MCF 10A (cell line): Measurements from ENCODE around the gene ORAI2. TPM values are rescaled to one million over a fixed set of nuclear protein-coding genes. Genes with fewer than 3 reads are reported as not detected.

ENCODE experiments used
- BruUV-seq: library from RNA; stranded (reverse); fragments of 400-500 nt; replicated peaks from 2 replicates; lab custom pipeline; 2021; lab: Mats Ljungman, UMichigan
- CTCF ChIA-PET: fragments of 300-600 bp; sonication (Branson Sonifier 250); formaldehyde crosslinking; extraction: SDS; loops from one replicate; lab custom pipeline; 2021; ENCODE audit warnings: antibody characterized with exemption, inconsistent platforms; lab: Yijun Ruan, JAX
- POLR2A ChIA-PET: fragments of 300-600, 350-650 bp; sonication (Branson Sonifier 250); formaldehyde crosslinking; extraction: SDS; loops from one replicate; lab custom pipeline; 2020; ENCODE audit warnings: antibody characterized with exemption, inconsistent platforms; lab: Yijun Ruan, JAX
- DNase-seq: peaks from one replicate; pipeline ENCODE4 v3.0.0-alpha.2; 2018; ENCODE audit not compliant: unreplicated experiment
- H3K27ac Mint-ChIP-seq: one replicate; pipeline ENCODE4 v1.8.0; 2022; ENCODE audit warnings: mild to moderate bottlenecking, low read depth, mixed read lengths; ENCODE audit not compliant: unreplicated experiment
- H3K27me3 Mint-ChIP-seq: one replicate; pipeline ENCODE4 v1.8.0; 2022; ENCODE audit warnings: mixed read lengths; ENCODE audit not compliant: insufficient read depth, unreplicated experiment
- H3K36me3 Mint-ChIP-seq: one replicate; pipeline ENCODE4 v1.8.0; 2022; ENCODE audit warnings: mild to moderate bottlenecking, moderate library complexity, mixed read lengths; ENCODE audit not compliant: insufficient read depth, unreplicated experiment
- H3K4me1 Mint-ChIP-seq: one replicate; pipeline ENCODE4 v1.8.0; 2022; ENCODE audit warnings: mixed read lengths; ENCODE audit not compliant: insufficient read depth, unreplicated experiment
- H3K4me3 Mint-ChIP-seq: one replicate; pipeline ENCODE4 v1.8.0; 2022; ENCODE audit warnings: mild to moderate bottlenecking, moderate library complexity, mixed read lengths; ENCODE audit not compliant: unreplicated experiment
- H3K9me3 Mint-ChIP-seq: one replicate; pipeline ENCODE4 v1.8.0; 2022; ENCODE audit warnings: mixed read lengths; ENCODE audit not compliant: unreplicated experiment
- intact Hi-C: fragments of 100-400 bp; cut with micrococcal nuclease; formaldehyde crosslinking; loops from 2 replicates; pipeline ENCODE4 v1.14.1; 2022
- total RNA-seq: library from RNA; stranded (reverse); gene quantifications from 2 replicates; pipeline ENCODE4 v1.2.3, GENCODE V29; 2022
- TF ChIP-seq, protein P1 (sequence below): fragments of 200-600 bp; IDR thresholded peaks from one replicate; pipeline ENCODE4 v1.8.0; 2022; ENCODE audit warnings: antibody characterized with exemption, mild to moderate bottlenecking; ENCODE audit not compliant: unreplicated experiment

The ORAI2 gene
- total RNA-seq, 1 experiment from 2014 or later: 9.1 TPM

DNA sequence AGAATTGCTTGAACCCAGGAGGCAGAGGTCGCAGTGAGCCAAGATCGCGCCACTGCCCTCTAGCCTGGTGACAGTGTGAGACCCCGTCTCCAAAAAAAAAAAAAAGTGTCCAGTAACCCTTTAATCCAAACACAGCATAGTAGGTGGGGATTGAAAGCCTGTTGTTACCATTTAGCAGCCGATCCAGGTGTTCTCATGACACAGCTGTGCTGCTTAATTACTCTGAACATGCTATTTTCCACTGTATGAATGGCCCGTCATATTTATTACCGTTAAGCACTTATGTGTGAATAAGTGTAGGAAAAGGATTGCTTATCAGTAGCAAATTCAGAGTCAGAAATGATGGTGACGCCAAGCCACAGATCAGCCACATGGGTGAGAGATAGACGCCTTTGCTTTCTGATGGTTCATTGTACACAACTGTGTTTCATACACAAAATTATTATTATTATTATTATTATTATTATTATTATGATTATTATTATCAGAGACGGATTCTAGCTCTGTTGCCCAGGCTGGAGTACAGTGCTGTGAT is 11.6 kb upstream of the ORAI2 start:
- H3K27ac Mint-ChIP-seq: no peak overlapping the region
- H3K36me3 Mint-ChIP-seq: peaks cover 90% of the 10 kb centered on the region
- no TSS peak for BruUV-seq
- intact Hi-C loops: no loop called here
- DNase-seq: no peak
- TF ChIP-seq, protein P1, sequence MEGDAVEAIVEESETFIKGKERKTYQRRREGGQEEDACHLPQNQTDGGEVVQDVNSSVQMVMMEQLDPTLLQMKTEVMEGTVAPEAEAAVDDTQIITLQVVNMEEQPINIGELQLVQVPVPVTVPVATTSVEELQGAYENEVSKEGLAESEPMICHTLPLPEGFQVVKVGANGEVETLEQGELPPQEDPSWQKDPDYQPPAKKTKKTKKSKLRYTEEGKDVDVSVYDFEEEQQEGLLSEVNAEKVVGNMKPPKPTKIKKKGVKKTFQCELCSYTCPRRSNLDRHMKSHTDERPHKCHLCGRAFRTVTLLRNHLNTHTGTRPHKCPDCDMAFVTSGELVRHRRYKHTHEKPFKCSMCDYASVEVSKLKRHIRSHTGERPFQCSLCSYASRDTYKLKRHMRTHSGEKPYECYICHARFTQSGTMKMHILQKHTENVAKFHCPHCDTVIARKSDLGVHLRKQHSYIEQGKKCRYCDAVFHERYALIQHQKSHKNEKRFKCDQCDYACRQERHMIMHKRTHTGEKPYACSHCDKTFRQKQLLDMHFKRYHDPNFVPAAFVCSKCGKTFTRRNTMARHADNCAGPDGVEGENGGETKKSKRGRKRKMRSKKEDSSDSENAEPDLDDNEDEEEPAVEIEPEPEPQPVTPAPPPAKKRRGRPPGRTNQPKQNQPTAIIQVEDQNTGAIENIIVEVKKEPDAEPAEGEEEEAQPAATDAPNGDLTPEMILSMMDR: no peak
- CTCF ChIA-PET: interaction anchor here (0.6 to 1.5 kb wide), 2 partner anchors 29 to 30 kb away, joined by 3 to 4 read pairs; no protein-coding TSS in a partner anchor
- no peak overlapping the region for H3K4me3 Mint-ChIP-seq
- no peaks in the 10 kb centered on the region for H3K27me3 Mint-ChIP-seq
- POLR2A ChIA-PET: interaction anchor here (0.7 kb wide), 1 partner anchor 18 kb away, joined by 3 read pairs; no protein-coding TSS in a partner anchor
- no peaks in the 10 kb centered on the region for H3K9me3 Mint-ChIP-seq
- no peaks in the 10 kb centered on the region for H3K4me1 Mint-ChIP-seq

DNA sequence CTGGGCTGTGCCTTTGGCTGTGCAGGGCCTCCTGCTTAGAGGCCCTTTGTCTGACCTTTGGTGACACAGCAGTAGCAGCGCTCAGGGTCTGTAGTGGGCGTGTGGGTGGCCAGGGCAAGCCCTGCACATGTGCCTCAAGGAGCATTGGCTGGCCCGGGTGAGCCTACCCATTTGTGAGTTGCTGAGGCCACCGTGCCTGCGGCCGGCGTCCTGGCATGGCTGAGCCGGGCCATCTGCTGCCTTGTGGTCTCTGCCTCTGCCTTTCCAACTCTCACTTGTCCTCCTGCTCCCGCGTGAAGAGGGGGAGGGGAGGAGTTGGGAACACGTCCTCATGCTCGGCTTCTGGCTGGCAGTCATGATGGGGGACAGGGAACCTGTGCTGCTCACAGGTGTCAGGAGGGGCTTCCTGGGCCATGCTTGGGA is 9.2 kb upstream of the ORAI2 start:
- H3K36me3 Mint-ChIP-seq: peaks cover 70% of the 10 kb centered on the region
- H3K4me1 Mint-ChIP-seq: no peaks in the 10 kb centered on the region
- H3K27ac Mint-ChIP-seq: no peak overlapping the region
- TF ChIP-seq, protein P1: no peak
- H3K27me3 Mint-ChIP-seq: no peaks in the 10 kb centered on the region
- DNase-seq: no peak
- H3K4me3 Mint-ChIP-seq: no peak overlapping the region
- intact Hi-C loops: no loop called here
- BruUV-seq: no TSS peak
- H3K9me3 Mint-ChIP-seq: no peaks in the 10 kb centered on the region
- POLR2A ChIA-PET: interaction anchor here (1.2 kb wide), 1 partner anchor 16 kb away, joined by 3 read pairs; no protein-coding TSS in a partner anchor
- CTCF ChIA-PET: no interaction called here

DNA sequence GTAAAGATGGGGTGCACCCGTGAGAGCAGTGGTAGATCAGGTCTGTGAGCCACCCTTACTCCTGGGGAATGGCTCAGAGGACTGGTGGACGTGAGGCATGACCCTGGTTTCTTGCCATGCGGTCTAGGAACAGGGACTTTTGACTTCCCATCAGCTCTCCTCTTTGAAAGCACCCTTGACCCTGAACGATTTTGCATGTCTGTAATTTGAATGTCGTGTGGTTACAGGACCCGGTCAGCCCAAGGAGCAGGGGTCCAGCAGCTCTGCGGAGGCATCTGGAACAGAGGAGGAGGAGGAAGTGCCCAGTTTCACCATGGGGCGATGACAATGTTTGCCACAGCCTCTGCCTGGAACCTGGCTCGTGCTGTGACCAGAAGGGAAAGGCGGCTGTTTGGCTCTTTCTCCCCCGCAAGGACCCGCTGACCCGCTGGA is 8.6 kb upstream of the ORAI2 start:
- intact Hi-C loops: no loop called here
- Mint-ChIP-seq H3K36me3 (peaks cover 64% of the 10 kb centered on the region), H3K27me3 (no peaks in the 10 kb centered on the region), H3K9me3 (no peaks in the 10 kb centered on the region), H3K4me1 (peaks cover 5% of the 10 kb centered on the region), H3K4me3 (no peak overlapping the region), H3K27ac (no peak overlapping the region)
- POLR2A ChIA-PET: interaction anchor here (1.2 kb wide), 1 partner anchor 15 kb away, joined by 3 read pairs; no protein-coding TSS in a partner anchor
- TF ChIP-seq, protein P1: no peak
- DNase-seq: no peak
- CTCF ChIA-PET: no interaction called here
- BruUV-seq: no TSS peak

DNA sequence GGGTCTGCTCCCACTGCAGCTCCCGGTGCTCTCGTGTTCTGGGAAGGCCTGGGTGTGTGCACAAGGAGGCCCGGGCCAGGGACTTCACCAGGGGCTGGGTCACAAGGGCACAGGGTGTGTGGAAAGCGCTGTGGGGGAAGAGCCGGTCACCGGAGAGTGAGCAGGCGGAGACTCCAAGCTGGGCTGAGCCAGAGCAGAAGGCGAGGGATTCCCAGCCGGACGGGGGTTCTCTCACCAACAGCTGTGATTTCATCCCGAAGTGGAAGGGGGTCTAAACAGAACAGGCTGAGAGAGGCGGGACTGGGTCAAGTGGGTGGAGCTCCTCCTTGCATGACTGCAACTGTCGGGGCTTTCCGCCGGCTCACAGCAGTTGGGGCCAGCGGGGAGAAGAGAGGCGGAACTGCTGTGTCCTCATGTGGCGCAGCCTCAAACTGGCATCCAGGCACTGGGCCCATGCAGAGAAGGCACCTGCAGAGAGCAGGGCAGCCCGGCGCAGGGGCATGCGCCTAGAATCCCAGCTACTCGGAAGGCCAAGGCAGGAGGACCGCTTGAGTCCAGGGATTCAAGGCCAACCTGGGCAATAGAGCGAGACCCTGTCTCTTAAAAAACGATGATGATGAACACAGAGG is 7.6 kb upstream of the ORAI2 start:
- TSS peak; percentile 68 for BruUV-seq

More for the DNA sequence above, 7.6 kb upstream of the ORAI2 start:
- Mint-ChIP-seq H3K9me3 (no peaks in the 10 kb centered on the region), H3K27me3 (no peaks in the 10 kb centered on the region), H3K4me1 (peaks cover 6% of the 10 kb centered on the region), H3K27ac (no peak overlapping the region), H3K4me3 (no peak overlapping the region), H3K36me3 (peaks cover 57% of the 10 kb centered on the region)
- ChIA-PET CTCF (no interaction called here), POLR2A (no interaction called here)
- no peak for DNase-seq
- intact Hi-C loops: no loop called here
- TF ChIP-seq, protein P1: no peak
